K562 (cell line): ENCODE data around the gene LRRC41. TPM values are rescaled to one million over a fixed set of nuclear protein-coding genes. Genes with fewer than 3 reads are reported as not detected.
A peak's percentile ranks its signal among the peaks of the same experiment; 100 is the strongest.

Experiments
- DDX20 ChIP-seq: fragments of 450-650 bp; IDR thresholded peaks from 2 replicates; pipeline ENCODE4 v1.6.1; 2016; ENCODE audit warnings: missing genetic modification characterization, low read depth, mild to moderate bottlenecking, missing compliant biosample characterization, moderate library complexity
- GTF2B ChIP-seq: IDR thresholded peaks from 2 replicates; pipeline ENCODE4 v1.6.1; 2011; ENCODE audit not compliant: insufficient read length; ENCODE audit errors: extremely low read depth
- HSF4 ChIP-seq: fragments of 250-450 bp; sonication (Bioruptor Pico); IDR thresholded peaks from 2 replicates; pipeline ENCODE4 v2.1.2; 2022; ENCODE audit warnings: mild to moderate bottlenecking, moderate library complexity, borderline replicate concordance
- IRF1 ChIP-seq: sonication (generic); formaldehyde crosslinking; IDR thresholded peaks from 2 replicates; pipeline ENCODE4 v1.8.0; 2022; ENCODE audit warnings: missing genetic modification reagents, mild to moderate bottlenecking, borderline replicate concordance
- MCM5 ChIP-seq: fragments of 450-650 bp; IDR thresholded peaks from 2 replicates; pipeline ENCODE4 v1.6.1; 2016; ENCODE audit warnings: low read depth
- PHF20 ChIP-seq: fragments of 450-650 bp; IDR thresholded peaks from 2 replicates; pipeline ENCODE4 v1.6.1; 2018; ENCODE audit not compliant: partially characterized antibody
- PHF8 ChIP-seq: fragments of 200-600 bp; sonication (generic); IDR thresholded peaks from 2 replicates; pipeline ENCODE4 v1.6.1; 2012; ENCODE audit warnings: mixed run types, mild to moderate bottlenecking, inconsistent platforms, low read length, moderate library complexity, borderline replicate concordance
- PRDM10 ChIP-seq: fragments of 450-650 bp; IDR thresholded peaks from 2 replicates; pipeline ENCODE4 v1.6.1; 2018; ENCODE audit not compliant: partially characterized antibody
- RNF219 ChIP-seq: fragments of 250-450 bp; sonication (Bioruptor Pico); IDR thresholded peaks from 2 replicates; pipeline ENCODE4 v1.5.0; 2022; ENCODE audit warnings: mild to moderate bottlenecking
- TRIM25 ChIP-seq: fragments of 450-650 bp; IDR thresholded peaks from 2 replicates; pipeline ENCODE4 v1.7.0; 2016; ENCODE audit warnings: borderline replicate concordance
- ZNF217 ChIP-seq: sonication (generic); formaldehyde crosslinking; IDR thresholded peaks from 2 replicates; pipeline ENCODE4 v1.8.0; 2022; ENCODE audit warnings: mild to moderate bottlenecking, missing genetic modification reagents
- ZNF583 ChIP-seq: fragments of 250-450 bp; sonication (Bioruptor Pico); IDR thresholded peaks from 2 replicates; pipeline ENCODE4 v1.4.0; 2020
- ZNF740 ChIP-seq, 3 experiments: fragments of 200-800 bp in 1 of 3; sonication (Bioruptor generic) in 1 of 3; sonication (generic) in 1 of 3; formaldehyde crosslinking in 1 of 3; IDR thresholded peaks; 2 replicates each; pipeline versions ENCODE4 v1.6.1 to v1.8.0; 2016 to 2022; ENCODE audit warnings: mild to moderate bottlenecking in 2 of 3, missing compliant biosample characterization in 2 of 3, missing genetic modification characterization in 2 of 3, missing genetic modification reagents in 1 of 3
- polyA plus RNA-seq, 8 experiments: library from polyadenylated mRNA; depleted of rRNA in 4 of 8; stranded (reverse) in 5 of 8; unstranded in 3 of 8; fragments of >200 nt; fragmentation: Nextera tagmentation in 2 of 8; fragmentation: Illumina TruSeq in 1 of 8; extraction: Ambion mirVana in 2 of 8; extraction: Trizol in 1 of 8; gene quantifications; 2 replicates each; pipeline versions ENCODE4 v1.2.1 to v1.2.3, GENCODE V29; 2011 to 2014; ENCODE audit warnings: inconsistent platforms in 1 of 8, missing spikeins in 1 of 8
- total RNA-seq, 7 experiments: library from RNA; depleted of rRNA in 6 of 7; stranded (reverse); fragments of >200 nt in 6 of 7; fragmentation: Illumina TruSeq in 2 of 7; extraction: Trizol in 2 of 7; gene quantifications; 2 replicates each; pipeline versions ENCODE4 v1.2.1 to v1.2.3, GENCODE V29; 2011 to 2021; ENCODE audit warnings: low replicate concordance in 1 of 7

LRRC41 gene
- total and polyA plus RNA-seq, 9 of the 15 experiments (the other 6 are each of a cell fraction or from before 2014, with no cell fraction given) = 10.5 to 64.7 (median 44.2) TPM

GRCh38 chr1:46247436-46248121 lies 55.8 kb downstream of the LRRC41 start, which contains the start of gene RAD54L (continued):
- TF ChIP-seq PRDM10 (peak; percentile 64), MCM5 (no peak), IRF1 (no peak; the same call in 1 of the 2 replicates), ZNF740 (CRISPR knock-in tag; IDR thresholded peaks at IDR 0.05) (no peak), ZNF740 (tag; IDR thresholded peaks at IDR 0.05) (no peak), PHF8 (peak; percentile 80), TRIM25 (no peak), RNF219 (CRISPR knock-in tag) (no peak), GTF2B (peak; percentile 23), PHF20 (peak; percentile 23), ZNF583 (CRISPR knock-in tag) (no peak), ZNF217 (CRISPR knock-in tag) (no peak), DDX20 (tag) (no peak), HSF4 (CRISPR knock-in tag) (no peak)
